Stimulated activated naive CD4-positive, alpha-beta T cell treated with Interleukin-2 at 50 U/mL for 16 hours (primary cell): ENCODE data around the gene TMEM191B.
"Not testable (repeated sequence)": the region's sequence is repeated elsewhere in the genome, so short reads cannot be mapped to it uniquely, and the experiment has no call there.

Experiments used
- DNase-seq: peaks from one replicate; lab custom pipeline; 2025; lab: John Stamatoyannopoulos, UW

The TMEM191B gene

GRCh38 chr22:18558516-18558915, 30.9 kb downstream of the TMEM191B start:
- DNase-seq, result not testable (repeated sequence)

DNA sequence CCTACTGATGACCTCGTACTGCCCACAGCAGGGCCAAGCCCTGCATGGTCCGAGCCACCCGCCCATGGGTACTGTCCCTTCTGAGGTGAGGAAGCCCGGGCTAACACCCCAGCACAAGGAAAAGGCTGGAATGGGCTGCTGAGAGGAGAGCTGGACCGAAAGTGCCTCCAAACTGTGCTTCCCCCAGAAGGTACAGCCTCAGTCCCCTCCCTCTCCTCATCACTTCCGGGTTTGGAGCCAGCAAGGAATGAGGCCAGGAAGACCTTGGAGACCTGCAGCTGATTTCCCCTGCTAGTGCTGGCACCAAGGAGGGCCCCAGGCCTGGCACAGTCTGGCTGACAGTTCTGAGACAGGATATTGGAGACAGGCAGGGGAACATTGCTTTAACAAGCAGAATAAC, 31.3 kb downstream of the TMEM191B start:
- DNase-seq, result not testable (repeated sequence)

GRCh38 chr22:18560099-18560974, 32.7 kb downstream of the TMEM191B start:
- DNase-seq, result not testable (repeated sequence)

DNA sequence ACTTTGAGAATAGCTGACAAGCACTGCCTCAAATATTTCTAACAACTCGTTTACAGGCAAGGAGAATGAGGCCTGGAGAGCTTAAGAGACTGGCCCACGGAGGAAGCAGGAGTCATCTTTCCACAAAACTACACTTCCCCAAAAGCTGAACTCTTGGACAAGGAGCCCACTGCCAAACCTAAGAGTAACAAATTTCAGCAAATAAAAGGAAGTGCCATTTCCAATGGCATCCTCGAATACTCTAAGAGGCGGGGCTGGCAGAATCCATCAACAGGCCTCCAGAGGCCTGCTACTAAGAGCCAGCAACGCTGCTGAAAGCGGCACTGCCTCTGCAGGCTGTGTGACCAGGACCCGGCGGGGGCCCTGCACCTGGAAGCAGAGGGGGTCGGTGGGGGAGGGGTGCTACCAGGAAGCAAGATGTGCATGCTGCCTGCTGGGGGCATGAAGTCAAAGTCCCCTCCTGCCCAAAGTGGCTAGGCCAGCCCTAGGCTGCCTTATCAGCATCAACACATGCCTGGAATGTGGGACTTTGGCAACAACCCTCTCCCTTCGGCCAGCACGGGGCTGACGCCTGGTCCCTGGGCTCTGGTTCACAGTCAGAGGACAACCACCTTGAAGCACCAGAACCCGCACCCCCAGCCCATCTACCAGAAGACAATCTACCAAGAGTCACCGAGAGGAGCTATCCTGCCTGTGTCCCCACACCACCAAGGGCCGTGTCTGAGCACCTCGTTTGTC, 43.1 kb downstream of the TMEM191B start:
- not testable (repeated sequence) for DNase-seq

DNA sequence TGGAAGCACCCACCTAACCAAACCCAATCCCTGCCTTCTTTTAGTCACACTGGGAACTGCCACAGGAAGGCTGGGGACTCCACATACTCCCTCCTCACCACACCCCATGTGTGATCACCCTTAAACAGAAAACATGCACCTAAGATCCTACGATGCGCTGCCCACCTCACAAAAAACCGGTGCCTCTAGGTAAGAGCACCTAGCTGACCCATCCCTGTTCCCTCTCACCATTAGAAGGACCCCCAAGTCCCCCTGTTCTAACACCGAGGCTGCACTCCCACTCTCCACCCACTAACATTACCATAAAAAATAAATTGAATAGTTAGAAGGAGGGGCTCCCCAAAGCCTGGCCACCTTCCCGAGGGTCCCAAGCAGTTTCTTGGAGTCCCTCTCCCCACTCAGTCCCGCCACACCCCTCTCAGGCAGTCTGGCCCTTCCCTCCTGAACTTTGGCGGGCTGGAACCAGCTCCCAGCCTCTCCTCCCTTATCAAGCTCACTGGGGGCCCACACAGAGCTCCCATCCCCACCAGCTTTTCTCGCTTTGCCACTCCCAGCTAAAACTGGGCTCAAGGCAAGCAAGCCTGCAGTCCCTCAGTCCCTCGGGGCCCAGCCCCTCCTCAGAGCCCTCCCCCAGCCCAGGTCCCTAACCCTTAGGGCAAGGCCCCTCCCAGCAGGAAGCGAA, 46.0 kb downstream of the TMEM191B start:
- not testable (repeated sequence) for DNase-seq

DNA sequence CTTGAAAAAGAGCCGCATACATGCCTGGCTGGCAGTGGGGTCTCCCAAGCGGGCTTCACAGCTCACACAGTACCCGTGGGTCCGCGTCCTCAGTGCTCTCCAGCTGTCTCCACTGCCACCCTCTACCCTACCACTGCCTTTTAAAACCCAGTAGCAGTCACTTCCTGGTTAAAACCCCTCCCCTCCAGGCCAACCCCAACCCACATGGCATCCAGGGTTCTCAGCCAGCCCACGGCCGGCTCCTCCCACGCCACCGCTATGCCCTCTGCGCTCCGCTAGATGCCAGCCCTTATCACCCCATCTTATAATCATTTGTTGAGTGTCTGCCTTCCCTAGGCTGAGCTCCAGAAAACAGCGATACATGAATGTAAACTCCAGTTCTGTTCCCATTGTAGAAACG, 47.0 kb downstream of the TMEM191B start:
- DNase-seq, result not testable (repeated sequence)

- not testable (repeated sequence) for DNase-seq
Measured at GRCh38 chr22:18575686-18576085, 48.1 kb downstream of the TMEM191B start.

DNA sequence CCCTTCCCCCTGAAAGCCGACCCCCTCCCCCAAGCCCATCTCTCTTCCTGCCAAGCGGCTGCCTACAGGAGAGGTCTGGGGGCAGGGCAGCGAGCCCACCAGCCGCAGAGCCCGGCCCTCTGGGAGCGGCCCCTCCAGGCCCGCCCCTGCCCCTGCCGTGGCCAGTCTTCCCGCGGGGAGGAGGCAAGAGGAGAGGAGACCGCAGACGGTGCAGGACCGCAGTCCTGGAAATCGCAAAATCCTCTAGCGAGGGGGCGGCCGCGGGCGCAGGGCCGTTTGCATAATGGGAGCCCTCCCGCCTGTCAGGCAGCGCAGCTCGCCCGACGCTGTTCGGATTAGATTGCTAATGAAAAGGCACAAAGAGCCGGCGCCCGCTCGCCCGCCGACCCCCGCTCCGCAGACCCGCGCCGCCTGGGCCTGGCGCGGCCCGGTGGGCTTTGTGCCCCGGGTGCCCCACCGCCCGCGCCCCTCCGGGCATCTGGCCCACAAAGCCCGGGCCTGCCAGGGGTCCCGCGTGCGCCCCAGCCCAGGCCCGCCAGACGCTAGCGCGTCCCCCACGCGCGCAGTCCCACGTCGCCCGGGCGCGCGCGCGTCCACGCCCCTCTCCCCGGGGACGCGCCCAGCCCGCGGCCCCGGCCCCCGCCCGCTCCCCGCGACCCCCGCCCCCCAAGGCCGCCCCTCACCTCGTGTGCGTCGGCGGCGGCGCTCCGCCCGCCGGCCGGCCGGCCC, 49.7 kb downstream of the TMEM191B start:
- DNase-seq, result not testable (repeated sequence)

DNA sequence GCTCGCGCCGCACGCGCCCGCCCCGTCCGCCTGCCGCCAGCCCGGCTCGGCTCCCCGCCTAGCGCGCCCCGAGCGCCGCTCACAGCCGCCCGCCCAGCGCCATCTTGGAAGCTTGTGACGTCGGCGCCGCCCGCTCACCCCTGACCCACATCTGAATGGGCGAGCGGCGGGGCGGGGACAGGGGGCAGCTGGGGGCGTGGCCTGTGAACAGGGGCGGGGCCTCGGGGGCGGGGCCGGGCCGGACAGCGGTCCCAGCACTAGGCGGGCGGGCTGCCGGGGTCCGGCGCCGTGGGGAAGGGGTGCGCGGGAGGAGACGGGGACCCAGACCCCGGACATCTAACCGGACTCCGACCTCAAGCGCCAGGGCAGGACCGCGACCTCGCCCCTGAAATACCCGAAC, 50.2 kb downstream of the TMEM191B start:
- not testable (repeated sequence) for DNase-seq
